GM10847 (cell line): ENCODE data around the gene MFSD12.

Experiments
- POLR2A ChIP-seq: IDR thresholded peaks from 2 replicates; pipeline ENCODE4 v1.6.1; 2011; ENCODE audit not compliant: insufficient read length; ENCODE audit errors: extremely low read depth

The MFSD12 gene

DNA sequence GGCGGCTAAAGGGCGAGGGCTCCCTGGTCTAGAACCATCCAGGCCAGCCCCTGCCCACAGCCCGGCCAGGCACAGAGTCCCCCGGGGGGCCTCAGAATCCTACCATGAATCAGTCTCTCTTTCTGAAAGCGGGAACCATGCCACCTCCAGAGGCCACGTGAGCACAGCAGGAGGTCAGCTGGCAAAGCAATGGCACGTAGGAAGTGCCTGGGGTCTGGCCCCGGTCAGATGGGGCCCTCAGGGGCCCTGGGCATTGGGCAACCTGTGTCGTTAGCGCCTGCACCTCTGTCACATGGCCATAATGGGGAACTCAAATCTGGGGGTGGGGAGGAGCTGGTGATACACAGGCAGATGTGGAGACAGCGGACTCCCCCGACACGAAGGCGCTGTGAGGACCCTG lies 8.8 kb downstream of the MFSD12 start:
- no peak for TF ChIP-seq POLR2A

DNA sequence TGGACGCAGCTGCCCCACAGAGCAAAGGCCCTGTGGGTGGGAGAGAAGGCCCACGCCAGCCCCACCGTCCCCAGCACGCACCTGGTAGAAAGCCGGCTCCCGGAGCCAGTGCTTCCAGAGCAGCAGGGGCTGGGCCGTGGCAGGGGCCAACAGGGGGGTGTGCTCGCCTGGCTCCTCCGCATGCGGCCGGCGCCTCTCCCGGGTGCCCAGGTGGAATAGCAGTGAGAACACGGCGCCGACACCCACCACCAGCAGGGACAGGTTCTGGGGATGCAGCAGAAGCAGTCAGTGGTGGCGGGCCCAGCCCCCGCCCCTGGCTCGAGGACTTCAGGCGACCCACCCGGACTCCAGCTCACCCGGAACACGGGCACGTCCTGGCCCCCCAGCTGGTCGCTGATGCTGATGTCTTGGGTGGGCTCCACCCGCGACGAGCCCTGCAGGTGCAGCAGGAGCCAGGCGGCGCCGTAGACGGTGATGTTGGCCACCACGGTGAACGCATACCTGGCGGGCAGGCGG lies 9.6 kb downstream of the MFSD12 start:
- TF ChIP-seq POLR2A: no peak

DNA sequence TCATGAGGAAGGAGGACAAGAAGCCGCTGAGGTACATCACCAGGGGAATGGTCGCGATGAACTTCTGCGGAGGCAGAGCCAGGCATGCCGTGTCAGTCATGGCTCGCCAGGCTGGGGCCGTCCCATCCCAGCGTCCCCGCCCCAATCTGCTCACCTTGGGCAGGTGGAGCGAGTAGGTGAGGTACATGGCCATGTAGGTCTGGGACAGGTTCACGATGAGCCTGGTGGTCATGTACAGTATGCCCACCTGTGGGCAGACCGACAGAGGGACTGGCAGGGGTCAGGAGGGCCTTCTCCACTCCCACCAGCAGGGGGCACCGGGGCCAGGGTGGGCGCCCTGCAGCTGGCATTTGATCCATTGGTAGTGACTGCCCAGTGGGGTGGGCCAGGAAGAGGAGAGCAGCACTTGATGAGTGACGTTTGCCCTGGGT lies 10.1 kb downstream of the MFSD12 start:
- TF ChIP-seq POLR2A: no peak

DNA sequence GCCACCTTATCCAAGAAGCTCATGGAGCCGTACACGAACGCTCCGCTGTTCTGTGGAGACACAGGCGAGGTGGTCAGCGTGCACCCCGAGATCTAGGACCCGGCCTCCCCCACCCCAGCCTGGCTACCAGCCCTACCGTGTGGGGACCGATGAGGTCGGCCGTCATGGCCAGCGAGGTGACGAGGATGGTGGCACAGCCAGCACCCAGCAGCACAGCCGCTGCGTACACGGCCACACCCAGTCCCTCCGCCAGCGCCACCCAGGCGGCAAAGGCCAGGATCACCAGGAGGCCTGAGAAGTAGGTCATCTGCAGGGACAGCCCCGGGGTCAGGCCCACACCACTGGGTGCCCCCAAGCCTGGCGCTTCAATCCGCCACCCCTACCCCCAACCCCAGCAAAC lies 11.3 kb downstream of the MFSD12 start:
- TF ChIP-seq POLR2A: no peak

DNA sequence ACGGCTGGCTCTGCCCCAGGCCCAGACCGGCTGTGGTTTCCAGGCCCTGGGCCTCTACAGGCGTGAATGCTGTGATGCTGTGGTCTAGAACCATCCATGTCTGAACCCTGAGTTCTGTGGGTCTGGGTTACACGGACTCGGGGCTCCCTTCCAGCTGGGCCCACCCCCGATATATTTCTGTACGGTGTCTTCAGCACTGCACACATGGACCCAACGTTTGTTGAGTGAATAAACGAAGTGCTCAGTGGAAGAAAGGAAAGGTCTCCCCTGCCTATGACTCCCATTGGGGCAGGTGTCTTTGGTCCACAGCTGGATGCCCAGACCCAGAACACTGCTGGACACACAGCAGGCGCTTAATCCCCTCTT lies 11.7 kb downstream of the MFSD12 start:
- no peak for TF ChIP-seq POLR2A

DNA sequence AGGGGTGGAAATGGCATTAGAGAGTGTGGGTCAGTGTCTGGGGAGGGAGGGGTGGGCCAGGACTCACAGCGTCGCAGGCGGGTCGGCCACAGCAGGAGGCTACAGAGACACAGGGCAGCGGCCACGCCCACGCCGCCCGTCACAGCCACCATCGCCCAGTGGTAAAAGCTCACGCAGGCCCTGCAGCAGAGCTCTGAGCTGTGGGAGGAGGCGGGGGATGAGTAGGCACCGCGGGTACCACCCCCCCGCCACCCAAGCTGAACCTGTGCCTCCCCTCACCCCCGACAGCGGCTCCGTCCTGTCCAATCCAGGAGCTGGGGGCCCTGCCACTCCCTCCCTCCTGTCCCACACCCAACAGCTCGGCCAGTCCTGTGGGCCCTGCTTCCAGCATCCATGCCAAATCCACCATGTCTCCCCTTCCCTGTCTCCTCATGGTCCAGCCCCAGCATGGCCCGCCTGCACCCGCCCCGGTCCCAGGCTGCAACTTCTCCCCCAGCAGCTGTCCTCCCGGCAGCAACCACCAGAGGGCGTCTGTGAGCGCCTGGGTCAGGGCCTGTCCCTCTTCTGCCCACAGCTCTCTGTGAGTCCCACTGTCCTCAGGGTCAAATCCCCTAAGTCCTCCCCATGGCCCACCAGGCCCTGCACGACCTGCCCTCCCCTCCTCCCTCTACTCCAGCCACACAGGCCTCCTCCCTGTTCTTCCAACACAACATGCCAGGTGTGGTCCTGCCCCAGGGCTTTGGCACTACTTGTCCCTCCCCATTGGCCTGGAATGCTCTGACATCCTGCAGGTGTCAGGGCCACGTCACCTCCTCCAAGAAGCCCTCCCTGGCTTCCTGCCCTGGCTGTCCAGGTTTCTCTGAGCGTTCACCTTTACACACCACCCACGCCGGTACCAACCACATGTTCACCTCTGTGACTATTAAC lies 12.4 kb downstream of the MFSD12 start:
- no peak for TF ChIP-seq POLR2A

DNA sequence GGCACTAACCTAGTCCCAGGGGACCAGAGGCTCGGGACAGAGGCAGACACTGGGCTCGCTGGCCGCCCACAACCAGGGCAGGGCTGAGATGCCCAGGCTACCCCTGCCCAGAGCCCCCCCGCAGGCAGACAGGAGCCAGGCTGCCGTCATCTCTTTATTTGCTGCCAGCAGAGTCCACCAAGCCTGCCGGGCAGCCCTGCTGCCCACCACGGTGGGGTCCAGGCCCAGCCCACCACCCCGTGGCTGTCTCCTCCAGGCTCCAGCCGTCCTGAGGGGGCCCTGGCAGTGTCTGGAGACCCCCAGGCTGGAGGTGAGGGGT lies 13.4 kb downstream of the MFSD12 start:
- TF ChIP-seq POLR2A: no peak

DNA sequence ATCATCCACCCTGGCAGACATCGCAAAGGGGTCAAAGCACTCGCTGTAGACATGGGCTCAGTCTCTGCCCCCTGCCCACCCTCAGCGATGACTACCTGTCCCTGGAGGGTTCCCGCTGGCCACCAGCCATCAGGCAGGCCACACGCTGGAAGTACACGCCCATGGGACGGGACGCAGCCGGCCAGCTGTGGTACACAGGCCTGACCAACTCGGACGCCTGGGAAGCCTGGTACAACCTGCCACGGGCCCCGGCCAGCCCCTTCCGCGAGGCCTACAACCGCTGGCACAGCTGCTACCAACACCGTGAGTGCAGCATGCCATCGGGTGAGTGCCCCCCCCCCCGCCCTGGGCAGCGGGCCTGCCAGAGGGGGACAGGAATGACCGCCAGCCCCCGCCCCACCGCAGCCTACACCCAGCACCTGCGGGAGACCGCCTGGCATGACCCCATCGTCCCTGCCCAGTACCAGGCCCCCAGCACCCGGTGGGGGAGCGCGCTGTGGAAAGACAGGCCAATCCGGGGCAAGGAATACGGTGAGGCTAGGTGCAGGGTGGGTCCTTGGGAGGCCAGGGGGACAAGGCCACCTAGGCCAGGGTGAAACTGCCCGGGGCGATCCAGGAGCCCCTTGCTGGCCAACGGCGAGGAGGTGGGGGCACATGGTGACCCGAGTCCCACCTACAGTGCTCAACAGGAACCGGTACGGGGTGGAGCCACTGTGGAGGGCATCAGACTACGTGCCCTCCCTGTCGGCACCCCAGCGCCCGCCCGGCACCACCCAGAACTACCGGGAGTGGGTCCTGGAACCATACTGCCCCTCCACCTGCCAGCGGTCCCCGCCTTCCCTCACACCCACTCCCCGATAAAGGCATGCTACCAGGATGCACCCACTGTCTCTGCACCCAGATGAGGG lies 14.0 kb downstream of the MFSD12 start:
- no peak for TF ChIP-seq POLR2A

DNA sequence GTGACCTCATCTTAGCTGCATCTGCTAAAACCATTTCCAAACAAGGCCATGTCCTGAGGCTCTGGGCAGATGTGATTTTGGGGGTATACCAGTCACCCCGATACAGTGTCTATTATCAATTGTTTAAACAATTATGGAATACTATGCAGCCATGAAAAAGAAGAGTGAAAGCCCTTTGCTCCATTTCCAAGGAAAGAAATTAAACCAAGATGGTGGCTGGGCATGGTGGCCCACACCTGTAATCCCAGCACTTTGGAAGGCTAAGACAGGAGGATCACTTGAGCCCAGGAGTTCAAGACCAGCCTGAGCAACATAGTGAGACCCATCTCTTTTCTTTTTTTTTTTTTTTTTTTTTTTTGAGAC lies 17.6 kb downstream of the MFSD12 start:
- TF ChIP-seq POLR2A: no peak

DNA sequence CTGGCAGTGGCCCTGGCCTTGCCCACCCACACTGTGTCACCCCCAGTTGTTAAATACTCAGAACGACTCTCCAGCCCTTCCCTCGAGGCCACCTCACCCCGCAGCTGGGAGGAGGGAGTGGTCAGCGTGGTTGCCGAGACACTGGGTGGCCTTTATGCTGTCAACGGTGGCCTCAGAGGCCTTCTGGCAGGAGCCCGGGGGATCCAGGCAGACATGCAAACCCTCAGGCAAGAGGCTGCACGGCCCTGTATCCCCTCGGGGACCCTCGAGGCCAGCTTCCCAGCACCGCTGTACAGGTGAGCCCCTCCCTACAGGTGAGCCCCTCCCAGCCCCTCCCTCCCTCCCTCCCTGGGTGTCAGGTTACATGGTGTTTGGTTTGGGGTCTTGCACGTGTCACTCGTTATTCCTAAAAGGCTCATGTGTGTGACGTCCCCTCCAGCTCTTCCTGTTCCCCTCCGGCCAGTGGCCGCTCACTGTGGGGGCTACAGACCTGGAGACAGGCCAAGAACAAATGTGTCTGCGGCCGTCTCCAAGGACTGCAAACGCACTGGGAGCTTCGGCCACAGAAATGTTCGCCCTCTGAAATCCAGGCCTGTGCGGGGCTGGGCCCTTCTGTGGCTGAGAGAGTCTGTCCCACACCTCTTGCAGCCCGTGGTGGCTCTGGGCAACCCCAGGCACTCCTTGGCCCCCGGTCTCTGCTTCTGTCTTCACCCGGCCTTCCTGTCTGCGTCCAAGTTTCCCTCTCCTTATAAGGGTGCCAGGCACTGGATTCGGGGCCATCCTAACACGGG lies 18.2 kb downstream of the MFSD12 start, which contains the start of gene TEKTIP1:
Gene TEKTIP1, plus strand, starts transcription at position 210 of the 791 bp plus-strand sequence. Its CDS starts 4 bp downstream, at position 214.
- no peak for TF ChIP-seq POLR2A

DNA sequence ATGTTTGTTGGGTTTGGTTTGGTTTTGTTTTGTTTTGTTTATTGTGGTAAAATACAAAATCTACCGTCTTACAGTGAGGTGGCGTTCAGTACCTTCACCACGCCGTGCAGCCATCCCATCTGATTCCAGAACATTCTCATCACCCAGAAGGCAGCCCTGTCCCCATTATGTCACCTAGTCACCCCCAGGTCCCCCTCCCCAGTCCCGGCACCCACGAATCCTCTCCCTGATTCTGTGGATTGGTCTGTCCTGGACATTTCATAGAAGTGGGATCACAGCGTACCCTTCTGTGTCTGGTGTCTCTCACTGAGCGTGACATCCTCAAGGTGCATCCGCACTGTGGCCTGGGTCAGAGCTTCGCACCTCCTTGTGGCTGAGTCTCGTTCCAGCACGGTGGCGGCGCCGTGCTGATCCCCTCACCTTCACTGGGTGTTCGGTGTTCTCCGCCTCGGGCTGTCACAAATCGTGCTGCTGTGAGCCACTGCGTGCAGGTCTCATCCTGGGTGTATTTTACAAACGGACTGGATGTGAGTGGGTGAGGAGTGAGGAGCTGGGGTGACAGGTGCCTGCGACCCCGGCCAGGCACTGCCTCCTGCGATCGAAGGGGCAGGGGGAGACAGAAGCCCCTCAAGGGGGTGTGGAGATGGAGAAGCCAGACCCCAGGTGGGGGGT lies 19.0 kb downstream of the MFSD12 start:
- TF ChIP-seq POLR2A: no peak

DNA sequence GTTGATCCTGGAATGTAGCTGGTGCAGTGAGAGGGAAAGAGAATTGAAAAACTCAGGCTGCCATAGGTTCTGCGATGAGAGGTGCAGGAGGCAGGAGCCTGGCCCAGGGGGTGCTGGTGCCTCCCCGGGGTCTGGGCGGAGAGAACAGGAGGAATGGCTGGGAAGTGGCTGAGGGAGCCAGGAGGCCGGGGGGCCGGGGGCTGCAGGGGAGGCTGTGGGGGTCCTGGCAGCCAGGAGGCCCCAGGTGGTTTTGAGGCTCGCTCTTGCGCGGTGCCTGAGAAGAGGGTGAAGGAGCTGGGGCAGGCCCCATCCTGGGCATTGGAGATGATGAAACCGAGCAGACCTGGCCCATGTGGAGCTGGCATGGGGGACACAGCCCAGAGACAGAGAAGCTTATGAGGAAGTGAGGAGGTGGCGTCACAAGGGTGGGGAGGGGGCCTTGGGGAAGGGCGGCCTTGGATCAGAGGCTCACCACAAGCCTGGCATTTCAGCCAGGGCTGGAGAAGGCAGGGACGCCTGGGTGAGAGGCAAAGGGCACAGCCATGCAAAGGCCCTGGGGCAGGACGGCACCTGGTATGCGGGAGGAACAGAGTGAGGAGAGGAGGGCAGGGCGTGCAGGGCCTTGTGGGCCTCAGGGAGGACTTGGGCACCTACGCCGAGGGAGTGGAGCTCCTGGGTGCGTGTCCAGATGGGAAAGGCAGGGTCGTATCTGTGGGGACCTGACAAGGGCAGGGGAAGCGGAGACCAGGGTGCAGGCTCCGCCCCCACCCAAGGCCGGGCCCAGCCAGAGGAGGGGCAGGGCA lies 19.7 kb downstream of the MFSD12 start:
- no peak for TF ChIP-seq POLR2A

DNA sequence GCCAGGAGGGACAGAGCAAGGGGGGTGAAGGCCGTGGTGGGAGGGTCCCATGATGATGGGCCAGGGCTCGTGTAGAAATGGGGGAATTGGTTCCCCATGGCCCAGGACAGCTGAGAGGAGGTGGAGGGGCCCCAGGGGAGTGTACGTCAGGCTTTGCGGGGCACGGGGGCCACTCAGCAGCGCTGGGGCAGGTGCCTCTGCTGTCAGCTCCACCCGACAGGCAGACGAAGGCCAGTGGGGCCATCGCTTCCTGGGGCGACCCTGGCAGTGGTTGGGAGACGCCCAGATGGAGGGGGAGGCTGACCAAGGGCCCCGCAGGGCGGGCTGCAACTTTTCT lies 20.3 kb downstream of the MFSD12 start:
- TF ChIP-seq POLR2A: no peak
